Stomach smooth muscle (tissue), 2 donors: ENCODE data around the gene MLLT3.

Experiments
- H3K27ac ChIP-seq: one replicate; pipeline ENCODE4 v1.7.0; 2013; ENCODE audit warnings: mild to moderate bottlenecking, low read length, inconsistent platforms
- H3K27me3 ChIP-seq, 2 donors: one replicate each; pipeline ENCODE4 v1.7.0; 2013; ENCODE audit warnings: low read length in 2 of 2; ENCODE audit not compliant: insufficient read depth in 2 of 2, control insufficient read depth in 1 of 2
- H3K36me3 ChIP-seq, 2 donors: one replicate each; pipeline ENCODE4 v1.7.0; 2013; ENCODE audit warnings: low read length in 2 of 2; ENCODE audit not compliant: control insufficient read depth in 2 of 2, insufficient read depth in 2 of 2
- H3K4me1 ChIP-seq: one replicate; pipeline ENCODE4 v1.7.0; 2013; ENCODE audit warnings: low read length; ENCODE audit not compliant: control insufficient read depth, insufficient read depth
- H3K4me3 ChIP-seq, 2 donors: one replicate each; pipeline ENCODE4 v1.7.0; 2013; ENCODE audit warnings: low read length in 2 of 2
- H3K9ac ChIP-seq, 2 donors: one replicate each; pipeline ENCODE4 v1.7.0; 2013; ENCODE audit warnings: low read length in 2 of 2, mild to moderate bottlenecking in 1 of 2
- H3K9me3 ChIP-seq, 2 donors: one replicate each; pipeline ENCODE4 v1.7.0; 2013; ENCODE audit warnings: low read length in 2 of 2; ENCODE audit not compliant: control insufficient read depth in 2 of 2
- donor health status: healthy.
- donor health status: Pancreatic carcinoma.

MLLT3 gene

GRCh38 chr9:20463823-20464222 lies 158.5 kb downstream of the MLLT3 start:
- Histone ChIP-seq H3K9ac (no peak overlapping the region), H3K9me3 (no peaks in the 10 kb centered on the region), H3K27me3 (no peaks in the 10 kb centered on the region), H3K4me1 (no peaks in the 10 kb centered on the region), H3K4me3 (no peak overlapping the region), H3K36me3 (no peaks in the 10 kb centered on the region), H3K27ac (no peak overlapping the region)

GRCh38 chr9:20462410-20462809 lies 159.9 kb downstream of the MLLT3 start:
- H3K4me3 ChIP-seq: no peak overlapping the region
- H3K9ac ChIP-seq: no peak overlapping the region
- H3K27ac ChIP-seq: no peak overlapping the region
- H3K27me3 ChIP-seq: no peaks in the 10 kb centered on the region
- H3K9me3 ChIP-seq: no peaks in the 10 kb centered on the region
- no peaks in the 10 kb centered on the region for H3K36me3 ChIP-seq
- H3K4me1 ChIP-seq: no peaks in the 10 kb centered on the region

DNA sequence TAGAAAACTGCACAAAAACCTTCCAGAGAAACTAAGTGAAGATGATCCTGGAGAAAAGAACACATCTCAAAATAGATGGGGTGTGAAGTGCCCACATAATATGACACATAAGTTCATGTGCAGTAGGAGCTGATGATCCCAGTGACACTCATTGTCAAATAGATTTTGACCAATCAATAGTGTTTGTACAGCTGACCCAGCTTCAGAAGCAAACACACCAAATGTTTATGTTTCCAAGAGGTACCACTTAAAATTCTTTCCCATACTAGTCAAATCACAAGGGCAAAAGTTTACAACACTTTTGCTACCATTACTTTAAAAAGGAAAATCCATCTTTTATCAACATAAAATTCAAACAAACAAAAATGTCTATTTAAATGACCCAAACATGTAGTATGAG lies 175.0 kb downstream of the MLLT3 start:
- Histone ChIP-seq H3K9me3 (no peaks in the 10 kb centered on the region), H3K27ac (no peak overlapping the region), H3K9ac (no peak overlapping the region), H3K4me1 (no peaks in the 10 kb centered on the region), H3K36me3 (peaks cover 0 to 2% of the 10 kb centered on the region in 2 donors), H3K27me3 (no peaks in the 10 kb centered on the region), H3K4me3 (no peak overlapping the region)

DNA sequence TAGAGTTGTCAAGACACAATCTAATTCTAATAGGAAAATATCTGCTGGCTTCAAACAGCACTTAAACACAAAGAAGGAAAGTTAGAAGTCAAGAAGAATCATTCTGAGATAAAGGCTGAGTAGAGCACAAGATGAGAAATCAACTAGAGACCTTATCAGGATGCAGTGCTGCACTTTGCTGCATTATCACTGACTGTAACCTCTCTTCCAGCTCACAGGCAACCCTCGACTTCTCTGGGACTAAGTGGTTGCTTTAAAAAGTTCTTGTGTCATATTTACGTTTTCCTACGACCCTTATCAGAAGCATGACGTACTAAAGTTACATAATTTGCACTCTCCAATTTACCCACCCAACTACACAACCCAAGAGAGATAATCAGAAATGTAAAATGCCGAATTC lies 176.1 kb downstream of the MLLT3 start:
- Histone ChIP-seq H3K4me3 (no peak overlapping the region), H3K4me1 (no peaks in the 10 kb centered on the region), H3K9ac (no peak overlapping the region), H3K36me3 (peaks cover 0 to 2% of the 10 kb centered on the region in 2 donors), H3K9me3 (no peaks in the 10 kb centered on the region), H3K27ac (no peak overlapping the region), H3K27me3 (no peaks in the 10 kb centered on the region)

GRCh38 chr9:20442461-20443319 lies 179.6 kb downstream of the MLLT3 start:
- Histone ChIP-seq H3K4me1 (no peaks in the 10 kb centered on the region), H3K27me3 (no peaks in the 10 kb centered on the region), H3K4me3 (no peak overlapping the region), H3K9me3 (no peaks in the 10 kb centered on the region), H3K9ac (no peak overlapping the region), H3K36me3 (no peaks in the 10 kb centered on the region), H3K27ac (no peak overlapping the region)

DNA sequence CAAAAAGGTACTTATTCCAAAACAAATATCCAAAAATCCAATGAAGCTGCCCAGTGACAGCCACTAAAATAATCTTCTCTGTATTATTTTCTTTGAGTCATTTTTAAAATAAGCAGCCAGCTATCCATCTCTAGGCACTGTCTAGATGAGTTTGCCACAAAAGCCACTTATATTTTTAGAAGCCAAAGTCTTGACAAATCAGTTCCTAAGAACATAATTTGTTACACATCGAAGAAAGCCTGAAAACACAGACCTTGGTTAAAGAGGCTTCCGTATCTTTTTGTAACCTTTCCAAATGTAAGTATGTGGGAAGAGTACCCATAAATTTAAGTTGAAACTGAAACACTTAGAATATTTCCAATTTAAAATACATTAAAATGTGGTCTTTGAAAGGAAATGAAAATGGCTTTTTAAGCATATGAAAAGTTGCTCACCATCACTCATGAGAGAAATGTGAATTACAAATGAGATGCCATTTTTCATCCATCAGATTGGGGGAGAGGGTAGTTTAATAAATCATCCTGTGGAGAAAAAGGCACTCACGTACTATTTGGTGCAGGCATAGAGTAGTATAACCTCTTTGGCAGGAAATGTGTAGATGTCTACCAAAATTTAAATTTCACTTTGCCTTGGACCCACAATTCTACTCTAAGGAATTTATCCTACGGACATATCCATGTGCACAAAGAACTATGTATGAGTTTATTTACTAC lies 180.4 kb downstream of the MLLT3 start:
- H3K27ac ChIP-seq: no peak overlapping the region
- no peaks in the 10 kb centered on the region for H3K4me1 ChIP-seq
- H3K9me3 ChIP-seq: no peaks in the 10 kb centered on the region
- no peaks in the 10 kb centered on the region for H3K27me3 ChIP-seq
- H3K36me3 ChIP-seq: no peaks in the 10 kb centered on the region
- H3K4me3 ChIP-seq: no peak overlapping the region
- H3K9ac ChIP-seq: no peak overlapping the region

DNA sequence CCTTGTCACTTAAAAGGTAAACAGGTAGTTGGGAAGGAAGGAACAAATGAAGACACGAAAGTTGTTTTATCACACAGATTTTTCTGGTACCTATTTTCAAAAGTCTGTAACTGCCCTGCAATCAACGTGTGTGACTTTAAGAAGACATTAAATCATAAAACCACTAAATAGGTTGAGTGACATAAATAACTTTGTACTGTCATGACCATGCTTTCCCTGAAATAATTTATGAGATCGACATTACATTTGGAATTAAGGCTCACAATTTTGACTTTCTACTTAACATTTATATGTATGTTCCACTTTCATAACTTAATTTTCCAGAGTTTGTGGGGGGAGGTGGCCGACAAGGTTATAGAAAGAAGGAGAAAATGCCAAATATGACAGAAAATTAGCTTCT lies 181.1 kb downstream of the MLLT3 start:
- H3K9me3 ChIP-seq: no peaks in the 10 kb centered on the region
- no peaks in the 10 kb centered on the region for H3K36me3 ChIP-seq
- H3K27me3 ChIP-seq: no peaks in the 10 kb centered on the region

GRCh38 chr9:20437476-20437875 lies 184.8 kb downstream of the MLLT3 start:
- H3K4me1 ChIP-seq: no peaks in the 10 kb centered on the region
- no peaks in the 10 kb centered on the region for H3K9me3 ChIP-seq
- H3K9ac ChIP-seq: no peak overlapping the region
- H3K27me3 ChIP-seq: no peaks in the 10 kb centered on the region
- no peak overlapping the region for H3K4me3 ChIP-seq
- no peak overlapping the region for H3K27ac ChIP-seq
- H3K36me3 ChIP-seq: no peaks in the 10 kb centered on the region

More for the DNA sequence above, 181.1 kb downstream of the MLLT3 start:
- Histone ChIP-seq H3K9ac (no peak overlapping the region), H3K4me3 (no peak overlapping the region), H3K27ac (no peak overlapping the region), H3K4me1 (no peaks in the 10 kb centered on the region)

- Histone ChIP-seq H3K4me3 (no peak overlapping the region), H3K9me3 (no peaks in the 10 kb centered on the region), H3K9ac (no peak overlapping the region), H3K27me3 (no peaks in the 10 kb centered on the region), H3K36me3 (no peaks in the 10 kb centered on the region), H3K4me1 (no peaks in the 10 kb centered on the region), H3K27ac (no peak overlapping the region)
Observed at GRCh38 chr9:20436476-20437195, 185.7 kb downstream of the MLLT3 start.

- H3K9me3 ChIP-seq: no peaks in the 10 kb centered on the region
- no peaks in the 10 kb centered on the region for H3K4me1 ChIP-seq
- H3K4me3 ChIP-seq: no peak overlapping the region
- H3K9ac ChIP-seq: no peak overlapping the region
- no peaks in the 10 kb centered on the region for H3K27me3 ChIP-seq
- H3K36me3 ChIP-seq: no peaks in the 10 kb centered on the region
- no peak overlapping the region for H3K27ac ChIP-seq
Observed at GRCh38 chr9:20428976-20429375, 193.3 kb downstream of the MLLT3 start.
